ENCODE measurements around the gene TEKT3.

DNA sequence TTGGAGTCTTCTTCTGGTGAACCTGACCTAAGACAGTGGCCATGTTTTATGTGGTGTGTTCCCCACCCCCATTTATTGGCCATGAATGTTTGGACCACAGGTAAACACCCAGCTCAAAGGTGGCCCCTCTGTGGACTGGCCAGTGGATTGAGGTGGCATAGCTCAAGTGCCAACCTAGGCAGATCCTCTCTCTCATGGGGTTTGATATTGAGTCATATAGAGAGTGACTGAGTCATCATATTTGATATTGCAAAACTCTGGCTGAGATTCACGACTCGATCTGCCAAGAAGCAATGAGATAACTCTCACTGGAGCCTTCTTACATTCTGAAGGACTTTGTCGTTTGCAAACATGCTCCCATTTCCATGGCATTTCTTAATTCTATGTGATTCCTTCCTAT is 10.5 kb upstream of the TEKT3 start:
- TF ChIP-seq GLI4 (tag by site-specific recombination; IDR thresholded peaks at IDR 0.05) (no peak), HOXA7 (CRISPR knock-in tag; IDR thresholded peaks at IDR 0.05; ENCODE audit: borderline replicate concordance) (no peak), ZFP3 (tag by site-specific recombination; IDR thresholded peaks at IDR 0.05; ENCODE audit: low read depth) (no peak), ZNF138 (tag by site-specific recombination; IDR thresholded peaks at IDR 0.05; ENCODE audit: borderline replicate concordance) (no peak)
- TF ChIP-seq, protein P1, sequence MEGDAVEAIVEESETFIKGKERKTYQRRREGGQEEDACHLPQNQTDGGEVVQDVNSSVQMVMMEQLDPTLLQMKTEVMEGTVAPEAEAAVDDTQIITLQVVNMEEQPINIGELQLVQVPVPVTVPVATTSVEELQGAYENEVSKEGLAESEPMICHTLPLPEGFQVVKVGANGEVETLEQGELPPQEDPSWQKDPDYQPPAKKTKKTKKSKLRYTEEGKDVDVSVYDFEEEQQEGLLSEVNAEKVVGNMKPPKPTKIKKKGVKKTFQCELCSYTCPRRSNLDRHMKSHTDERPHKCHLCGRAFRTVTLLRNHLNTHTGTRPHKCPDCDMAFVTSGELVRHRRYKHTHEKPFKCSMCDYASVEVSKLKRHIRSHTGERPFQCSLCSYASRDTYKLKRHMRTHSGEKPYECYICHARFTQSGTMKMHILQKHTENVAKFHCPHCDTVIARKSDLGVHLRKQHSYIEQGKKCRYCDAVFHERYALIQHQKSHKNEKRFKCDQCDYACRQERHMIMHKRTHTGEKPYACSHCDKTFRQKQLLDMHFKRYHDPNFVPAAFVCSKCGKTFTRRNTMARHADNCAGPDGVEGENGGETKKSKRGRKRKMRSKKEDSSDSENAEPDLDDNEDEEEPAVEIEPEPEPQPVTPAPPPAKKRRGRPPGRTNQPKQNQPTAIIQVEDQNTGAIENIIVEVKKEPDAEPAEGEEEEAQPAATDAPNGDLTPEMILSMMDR (tag by site-specific recombination; IDR thresholded peaks at IDR 0.05) = no peak
